Stimulated activated CD8-positive, alpha-beta memory T cell treated with anti-CD3 and anti-CD28 coated beads, Interleukin-7, amount 100 ng/mL, for 48 hours (primary cell): ENCODE results near the gene AP4M1.

Experiments
- DNase-seq, 2 donors: peaks; one replicate each; pipeline ENCODE4 v3.0.0-alpha.2; 2020; ENCODE audit warnings: low read depth in 1 of 2; ENCODE audit errors: extremely low read depth in 1 of 2

AP4M1 gene

GRCh38 chr7:100107125-100107737 is 5.8 kb downstream of the AP4M1 start:
- DNase-seq: no peak

- DNase-seq: no peak
Measured at GRCh38 chr7:100107890-100108289, 6.4 kb downstream of the AP4M1 start.

GRCh38 chr7:100109521-100110163 is 8.2 kb downstream of the AP4M1 start:
- DNase-seq: no peak

GRCh38 chr7:100111156-100111555 is 9.7 kb downstream of the AP4M1 start:
- DNase-seq: no peak

GRCh38 chr7:100111914-100112313 is 10.5 kb downstream of the AP4M1 start:
- DNase-seq: no peak

- no peak for DNase-seq
Measured at GRCh38 chr7:100115026-100115425, 13.6 kb downstream of the AP4M1 start.

GRCh38 chr7:100118388-100119071 is 17.1 kb downstream of the AP4M1 start:
- DNase-seq: no peak

- DNase-seq: peak; percentile 86 to 94
Measured at GRCh38 chr7:100119072-100119969, 17.9 kb downstream of the AP4M1 start, which contains the start of the genes CNPY4 and TAF6. TSS of gene CNPY4 (plus strand) at chr7:100119634. CDS start at chr7:100119745, 111 bp downstream. TSS of gene TAF6 (minus strand) at chr7:100119358. CDS start at chr7:100114209, 5,149 bp downstream.

- peak; percentile 38 to 49 for DNase-seq
Measured at GRCh38 chr7:100119970-100120732, 18.7 kb downstream of the AP4M1 start.

- no peak for DNase-seq
Measured at GRCh38 chr7:100120733-100121036, 19.2 kb downstream of the AP4M1 start.

- DNase-seq: no peak
Measured at GRCh38 chr7:100122067-100122466, 20.6 kb downstream of the AP4M1 start.

- no peak for DNase-seq
Measured at GRCh38 chr7:100122568-100122967, 21.1 kb downstream of the AP4M1 start.

GRCh38 chr7:100124301-100125230 is 23.1 kb downstream of the AP4M1 start:
- no peak for DNase-seq

GRCh38 chr7:100126239-100126930 is 24.9 kb downstream of the AP4M1 start:
- DNase-seq: no peak

GRCh38 chr7:100126931-100127865 is 25.8 kb downstream of the AP4M1 start, which contains the start of gene MBLAC1:
TSS of gene MBLAC1 (plus strand) at chr7:100126967. CDS start at chr7:100127396, 429 bp downstream.
- DNase-seq: peak; percentile 76 to 80

- DNase-seq: no peak
Measured at GRCh38 chr7:100127866-100128636, 26.6 kb downstream of the AP4M1 start.

- DNase-seq: no peak
Measured at GRCh38 chr7:100128637-100128963, 27.2 kb downstream of the AP4M1 start.
